WTC11 (cell line): Measurements from ENCODE around the gene RBPJ. TPM values are rescaled to one million over a fixed set of nuclear protein-coding genes. Genes with fewer than 3 reads are reported as not detected.

Experiments
- ATAC-seq: fragments of 200-7000 bp; cut with Tn5 transposase; 2 replicates; pipeline ENCODE4 v1.10.0; 2021; ENCODE audit warnings: mild to moderate bottlenecking, moderate library complexity
- CTCF ChIA-PET: fragments of 300-600 bp; sonication (Branson Sonifier 250); formaldehyde crosslinking; loops from one replicate; lab custom pipeline; 2021; ENCODE audit warnings: antibody characterized with exemption; lab: Charles Lee
- POLR2A ChIA-PET: fragments of 350-600 bp; sonication (Branson Sonifier 250); formaldehyde crosslinking; loops from one replicate; lab custom pipeline; 2021; ENCODE audit warnings: antibody characterized with exemption; lab: Charles Lee
- DNase-seq: peaks from one replicate; pipeline ENCODE4 v3.0.0; 2021; ENCODE audit warnings: low spot score
- H3K27ac Mint-ChIP-seq: 2 replicates; pipeline ENCODE4 v1.8.0; 2021; ENCODE audit warnings: mixed read lengths
- H3K27me3 Mint-ChIP-seq: 2 replicates; pipeline ENCODE4 v1.8.0; 2021; ENCODE audit warnings: low read depth, mild to moderate bottlenecking, moderate library complexity, mixed read lengths
- H3K36me3 Mint-ChIP-seq: 2 replicates; pipeline ENCODE4 v1.8.0; 2021; ENCODE audit warnings: mixed read lengths
- H3K4me1 Mint-ChIP-seq: 2 replicates; pipeline ENCODE4 v1.8.0; 2022; ENCODE audit warnings: mixed read lengths
- H3K4me3 Mint-ChIP-seq: 2 replicates; pipeline ENCODE4 v1.8.0; 2021; ENCODE audit warnings: mild to moderate bottlenecking, moderate library complexity, mixed read lengths
- H3K9me3 Mint-ChIP-seq: 2 replicates; pipeline ENCODE4 v1.8.0; 2021; ENCODE audit warnings: mixed read lengths
- AFF4 ChIP-seq: sonication (generic); formaldehyde crosslinking; IDR thresholded peaks from 2 replicates; pipeline ENCODE4 v1.8.1; 2023; ENCODE audit warnings: mild to moderate bottlenecking, missing genetic modification reagents, borderline replicate concordance
- CREB1 ChIP-seq: sonication (generic); formaldehyde crosslinking; IDR thresholded peaks from 2 replicates; pipeline ENCODE4 v1.8.0; 2023; ENCODE audit warnings: mild to moderate bottlenecking, missing genetic modification reagents
- CREM ChIP-seq: sonication (generic); formaldehyde crosslinking; IDR thresholded peaks from 2 replicates; pipeline ENCODE4 v1.8.1; 2022; ENCODE audit warnings: mild to moderate bottlenecking, missing genetic modification reagents, moderate library complexity
- E2F5 ChIP-seq: sonication (generic); formaldehyde crosslinking; IDR thresholded peaks from 2 replicates; pipeline ENCODE4 v1.8.1; 2022; ENCODE audit warnings: mild to moderate bottlenecking, moderate library complexity, missing genetic modification reagents
- FOXP4 ChIP-seq: sonication (generic); formaldehyde crosslinking; IDR thresholded peaks from 2 replicates; pipeline ENCODE4 v1.8.0; 2022; ENCODE audit warnings: mild to moderate bottlenecking, missing genetic modification reagents
- GTF2I ChIP-seq: fragments of 250-450 bp; sonication (Bioruptor Pico); conservative IDR thresholded peaks from 2 replicates; pipeline ENCODE4 v1.4.0; 2021; ENCODE audit warnings: mild to moderate bottlenecking
- IRF2 ChIP-seq: sonication (generic); formaldehyde crosslinking; IDR thresholded peaks from 2 replicates; pipeline ENCODE4 v1.8.0; 2022; ENCODE audit warnings: low read depth, missing genetic modification reagents, borderline replicate concordance
- JAZF1 ChIP-seq: fragments of 250-450 bp; sonication (Bioruptor Pico); IDR thresholded peaks from 2 replicates; pipeline ENCODE4 v1.9.0; 2021; ENCODE audit warnings: moderate library complexity, mild to moderate bottlenecking, inconsistent platforms
- MAX ChIP-seq: sonication (generic); formaldehyde crosslinking; IDR thresholded peaks from 2 replicates; pipeline ENCODE4 v1.8.0; 2022; ENCODE audit warnings: mild to moderate bottlenecking, missing genetic modification reagents
- NFYB ChIP-seq: sonication (generic); formaldehyde crosslinking; conservative IDR thresholded peaks from 2 replicates; pipeline ENCODE4 v1.8.0; 2022; ENCODE audit warnings: low read depth, missing genetic modification reagents
- SOX15 ChIP-seq: fragments of 250-450 bp; sonication (Bioruptor Pico); IDR thresholded peaks from 2 replicates; pipeline ENCODE4 v1.9.0; 2021; ENCODE audit warnings: mild to moderate bottlenecking
- USF2 ChIP-seq: sonication (generic); formaldehyde crosslinking; IDR thresholded peaks from 2 replicates; pipeline ENCODE4 v1.8.1; 2023; ENCODE audit warnings: mild to moderate bottlenecking, missing genetic modification reagents, moderate library complexity
- ZBTB43 ChIP-seq: sonication (generic); formaldehyde crosslinking; IDR thresholded peaks from 2 replicates; pipeline ENCODE4 v1.8.1; 2023; ENCODE audit warnings: mild to moderate bottlenecking, missing genetic modification reagents
- ZNF425 ChIP-seq: fragments of 250-450 bp; sonication (Bioruptor Pico); conservative IDR thresholded peaks from 2 replicates; pipeline ENCODE4 v1.9.0; 2021; ENCODE audit warnings: mild to moderate bottlenecking
- ZNF532 ChIP-seq: fragments of 250-450 bp; sonication (Bioruptor Pico); IDR thresholded peaks from 2 replicates; pipeline ENCODE4 v1.9.0; 2021; ENCODE audit warnings: mild to moderate bottlenecking, borderline replicate concordance
- total RNA-seq: library from RNA; stranded (reverse); gene quantifications from 3 replicates; pipeline ENCODE4 v1.2.3, GENCODE V29; 2021

RBPJ gene
- total RNA-seq, 1 experiment from 2014 or later = 163 TPM

GRCh38 chr4:26468977-26469376 is 148.2 kb downstream of the RBPJ start:
- POLR2A ChIA-PET = no interaction called here
- ATAC-seq = no peak
- CTCF ChIA-PET = no interaction called here
- DNase-seq = no peak
- TF ChIP-seq E2F5 = no peak
- TF ChIP-seq ZNF425 (CRISPR knock-in tag) = no peak
- TF ChIP-seq NFYB = no peak
- TF ChIP-seq MAX (CRISPR knock-in tag) = no peak
- TF ChIP-seq FOXP4 (CRISPR knock-in tag) = no peak
- no peak for TF ChIP-seq CREB1
- no peak for TF ChIP-seq AFF4 (CRISPR knock-in tag)
- no peak for TF ChIP-seq JAZF1 (CRISPR knock-in tag)
- no peak for TF ChIP-seq CREM
- H3K9me3 Mint-ChIP-seq = peaks cover 16% of the 10 kb centered on the region
- H3K36me3 Mint-ChIP-seq = no peaks in the 10 kb centered on the region; the same call in 1 of the 2 replicates
- H3K4me1 Mint-ChIP-seq = peaks cover 12% of the 10 kb centered on the region
- no peak overlapping the region for H3K4me3 Mint-ChIP-seq
- H3K27ac Mint-ChIP-seq = no peak overlapping the region
- no peaks in the 10 kb centered on the region; the same call in 1 of the 2 replicates for H3K27me3 Mint-ChIP-seq

- H3K4me1 Mint-ChIP-seq = peaks cover 12% of the 10 kb centered on the region
- no peak for DNase-seq
- H3K4me3 Mint-ChIP-seq = no peak overlapping the region
- ChIA-PET CTCF (no interaction called here), POLR2A (no interaction called here)
- no peak for ATAC-seq
- no peaks in the 10 kb centered on the region for H3K36me3 Mint-ChIP-seq
- TF ChIP-seq IRF2 (CRISPR knock-in tag) = no peak
- no peak overlapping the region for H3K27ac Mint-ChIP-seq
- H3K27me3 Mint-ChIP-seq = no peaks in the 10 kb centered on the region
- H3K9me3 Mint-ChIP-seq = peaks cover 13% of the 10 kb centered on the region
These were observed 151.1 kb downstream of the RBPJ start for GRCh38 chr4:26471890-26472289.

GRCh38 chr4:26473893-26474292 is 153.1 kb downstream of the RBPJ start:
- POLR2A ChIA-PET = no interaction called here
- H3K27ac Mint-ChIP-seq = no peak overlapping the region
- no peak for DNase-seq
- TF ChIP-seq USF2 (CRISPR knock-in tag) (no peak), ZNF532 (CRISPR knock-in tag) (no peak), SOX15 (CRISPR knock-in tag) (no peak), GTF2I (CRISPR knock-in tag) (no peak), ZBTB43 (CRISPR knock-in tag) (no peak)

More at GRCh38 chr4:26473893-26474292, 153.1 kb downstream of the RBPJ start:
- no peaks in the 10 kb centered on the region for H3K36me3 Mint-ChIP-seq
- no peaks in the 10 kb centered on the region for H3K27me3 Mint-ChIP-seq
- no peak for ATAC-seq
- H3K4me3 Mint-ChIP-seq = no peak overlapping the region
- H3K4me1 Mint-ChIP-seq = no peaks in the 10 kb centered on the region
- CTCF ChIA-PET = no interaction called here
- peaks cover 12% of the 10 kb centered on the region for H3K9me3 Mint-ChIP-seq
